Lower leg skin (tissue), 4 donors: ENCODE measurements around the gene FAM217A. TPM values are rescaled to one million over a fixed set of nuclear protein-coding genes. Genes with fewer than 3 reads are reported as not detected.

Experiments
- DNase-seq, 2 donors: peaks; one replicate each; pipeline ENCODE4 v3.0.0-alpha.2; 2019; ENCODE audit warnings: low spot score in 2 of 2
- H3K4me3 ChIP-seq: fragments of 200-600 bp; sonication (generic); 2 replicates; pipeline ENCODE4 v1.5.1; 2017; ENCODE audit warnings: mild to moderate bottlenecking, low read depth; ENCODE audit not compliant: poor library complexity, severe bottlenecking
- POLR2A ChIP-seq, 2 donors: fragments of 450-650 bp; IDR thresholded peaks; one replicate each; pipeline ENCODE4 v1.6.1; 2016 to 2017; ENCODE audit warnings: antibody characterized with exemption in 2 of 2, mild to moderate bottlenecking in 1 of 2, moderate library complexity in 1 of 2
- WGBS, 2 donors: methylation state at CpG; one replicate each; pipeline ENCODE4 v1.1.5; 2018; 5-methylcytosine and 5-hydroxymethylcytosine counted together
- intact Hi-C: fragments of 100-400 bp; cut with DNase I; formaldehyde crosslinking; loops from one replicate; pipeline ENCODE4 v1.15.0; 2023; ENCODE audit warnings: low total_unique reads
- total RNA-seq, 4 donors: library from RNA; depleted of rRNA; stranded (reverse); fragments of >200 nt; gene quantifications; one replicate each; pipeline ENCODE4 v1.1.0, GENCODE V29; 2016
- TF ChIP-seq, protein P1 (sequence below), 3 donors: fragments of 450-650 bp; IDR thresholded peaks; one replicate each; pipeline ENCODE4 v1.5.1; 2016; ENCODE audit warnings: antibody characterized with exemption in 3 of 3, mild to moderate bottlenecking in 3 of 3, moderate library complexity in 2 of 3

Gene FAM217A
- total RNA-seq, 4 donors from 2014 or later, result not detected

DNA sequence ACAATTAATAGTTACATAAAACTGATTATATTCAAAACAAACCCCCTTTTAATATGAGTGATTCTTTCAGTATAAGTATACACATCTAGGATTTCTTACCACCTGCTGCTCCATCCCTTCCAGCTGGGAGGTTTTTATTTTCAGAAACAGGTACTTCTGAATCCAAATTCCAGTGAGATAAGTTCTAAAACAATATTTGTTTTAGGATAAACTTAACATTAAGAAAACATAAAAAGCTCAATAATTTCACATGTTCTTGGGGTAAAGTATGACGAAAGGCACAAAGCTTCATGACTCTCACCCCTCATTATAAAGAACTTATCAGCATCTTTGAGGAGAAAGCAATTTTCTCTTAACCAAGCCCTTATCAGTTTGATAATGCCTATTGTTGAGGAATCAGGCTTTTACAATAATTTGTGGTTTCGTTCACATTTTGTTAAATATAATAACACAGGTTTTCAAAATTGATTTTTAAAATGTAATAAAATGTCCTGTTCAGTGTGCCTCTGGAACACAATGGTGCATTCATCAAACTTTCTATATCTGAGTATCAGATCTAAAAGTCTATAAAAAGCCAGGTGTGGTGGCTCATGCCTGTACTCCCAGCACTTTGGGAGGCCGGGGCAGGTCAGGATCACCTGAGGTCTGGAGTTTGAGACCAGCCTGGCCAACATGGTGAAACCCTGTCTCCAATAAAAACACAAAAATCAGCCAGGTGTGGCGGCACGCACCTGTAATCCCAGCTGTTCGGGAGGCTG lies 4.3 kb downstream of the FAM217A start:
- no peak for TF ChIP-seq POLR2A (IDR thresholded peaks at IDR 0.05)
- TF ChIP-seq, protein P1, sequence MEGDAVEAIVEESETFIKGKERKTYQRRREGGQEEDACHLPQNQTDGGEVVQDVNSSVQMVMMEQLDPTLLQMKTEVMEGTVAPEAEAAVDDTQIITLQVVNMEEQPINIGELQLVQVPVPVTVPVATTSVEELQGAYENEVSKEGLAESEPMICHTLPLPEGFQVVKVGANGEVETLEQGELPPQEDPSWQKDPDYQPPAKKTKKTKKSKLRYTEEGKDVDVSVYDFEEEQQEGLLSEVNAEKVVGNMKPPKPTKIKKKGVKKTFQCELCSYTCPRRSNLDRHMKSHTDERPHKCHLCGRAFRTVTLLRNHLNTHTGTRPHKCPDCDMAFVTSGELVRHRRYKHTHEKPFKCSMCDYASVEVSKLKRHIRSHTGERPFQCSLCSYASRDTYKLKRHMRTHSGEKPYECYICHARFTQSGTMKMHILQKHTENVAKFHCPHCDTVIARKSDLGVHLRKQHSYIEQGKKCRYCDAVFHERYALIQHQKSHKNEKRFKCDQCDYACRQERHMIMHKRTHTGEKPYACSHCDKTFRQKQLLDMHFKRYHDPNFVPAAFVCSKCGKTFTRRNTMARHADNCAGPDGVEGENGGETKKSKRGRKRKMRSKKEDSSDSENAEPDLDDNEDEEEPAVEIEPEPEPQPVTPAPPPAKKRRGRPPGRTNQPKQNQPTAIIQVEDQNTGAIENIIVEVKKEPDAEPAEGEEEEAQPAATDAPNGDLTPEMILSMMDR (IDR thresholded peaks at IDR 0.05), result no peak
- WGBS, 2 donors, result 77 to 81% methylated on average over 6 of the region's 6 CpGs

DNA sequence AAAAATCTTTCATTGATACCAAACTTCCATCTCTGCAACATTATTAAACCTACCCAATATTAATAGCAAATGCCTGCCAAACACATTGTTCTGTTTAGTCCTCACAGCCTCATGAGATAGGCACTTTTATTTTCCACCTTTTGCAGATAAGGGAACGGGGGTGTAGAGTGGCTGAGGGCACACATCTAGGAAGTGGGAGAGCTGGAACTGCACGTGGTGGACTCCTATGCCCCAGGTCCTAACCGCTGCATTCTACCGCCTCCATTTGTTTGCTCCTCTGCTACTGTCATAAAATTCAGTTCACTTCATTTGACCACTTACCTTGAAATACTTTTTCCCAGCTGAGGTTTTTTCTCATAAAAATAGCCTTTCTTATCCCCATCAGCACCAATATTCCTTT lies 7.6 kb downstream of the FAM217A start:
- no peak overlapping the region for H3K4me3 ChIP-seq
- intact Hi-C loops, result no loop called here
- no peak for DNase-seq
- no peak for TF ChIP-seq POLR2A (IDR thresholded peaks at IDR 0.05)
- TF ChIP-seq, protein P1 (IDR thresholded peaks at IDR 0.05), result no peak
- WGBS, 2 donors, result 64 to 66% methylated on average over 4 of the region's 4 CpGs

More for the DNA sequence above, 4.3 kb downstream of the FAM217A start:
- H3K4me3 ChIP-seq, result no peak overlapping the region
- no peak for DNase-seq
- intact Hi-C loops, result no loop called here

DNA sequence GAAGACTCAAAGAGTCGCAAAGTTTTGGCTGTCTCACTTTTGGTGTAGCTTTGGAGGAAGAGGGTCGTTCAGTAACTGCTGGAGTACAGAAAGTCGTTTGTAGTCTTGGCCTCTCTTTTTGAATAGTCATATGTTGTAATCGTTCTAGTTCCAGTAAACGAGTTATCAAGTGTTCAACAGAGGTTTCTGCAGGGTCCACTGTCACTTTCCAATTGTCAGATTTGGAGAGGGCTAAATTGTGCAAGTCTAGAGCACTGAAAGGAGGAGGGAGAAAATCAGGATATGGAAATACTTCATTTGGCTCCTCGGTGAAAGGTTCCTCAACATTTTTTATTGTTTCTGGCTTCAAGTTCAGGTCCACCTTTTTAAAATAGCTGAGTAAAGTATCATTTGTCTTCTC lies 9.7 kb downstream of the FAM217A start:
- no peak overlapping the region for H3K4me3 ChIP-seq
- TF ChIP-seq, protein P1 (IDR thresholded peaks at IDR 0.05), result no peak
- TF ChIP-seq POLR2A (IDR thresholded peaks at IDR 0.05), result no peak
- no peak for DNase-seq
- intact Hi-C loops, result no loop called here
- WGBS, 2 donors, result 77% methylated on average over 6 of the region's 6 CpGs

DNA sequence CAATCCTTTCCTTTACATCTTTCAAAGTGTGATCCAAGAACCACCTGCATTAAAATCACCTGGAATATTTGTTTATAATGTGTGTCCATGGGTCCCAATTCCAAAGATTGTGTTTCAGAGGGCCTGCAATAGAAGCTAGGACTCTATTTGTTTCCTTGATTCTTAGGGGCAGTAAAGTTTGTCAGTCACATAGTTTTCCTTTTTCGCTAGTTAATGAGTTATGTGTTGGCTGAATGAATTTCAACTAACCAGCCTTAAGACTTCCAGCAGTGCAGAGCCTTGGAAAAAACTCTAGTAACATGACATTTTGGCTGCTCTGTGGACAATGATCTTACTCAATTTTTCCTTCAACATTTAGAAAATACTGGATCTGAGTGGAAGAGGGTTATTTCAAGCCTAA lies 11.3 kb downstream of the FAM217A start:
- no peak for DNase-seq
- H3K4me3 ChIP-seq, result no peak overlapping the region
- intact Hi-C loops, result no loop called here
- TF ChIP-seq, protein P1 (IDR thresholded peaks at IDR 0.05), result no peak
- TF ChIP-seq POLR2A (IDR thresholded peaks at IDR 0.05), result no peak
- WGBS, 2 donors, result 74 to 76% methylated on average over 1 of the region's 1 CpG

DNA sequence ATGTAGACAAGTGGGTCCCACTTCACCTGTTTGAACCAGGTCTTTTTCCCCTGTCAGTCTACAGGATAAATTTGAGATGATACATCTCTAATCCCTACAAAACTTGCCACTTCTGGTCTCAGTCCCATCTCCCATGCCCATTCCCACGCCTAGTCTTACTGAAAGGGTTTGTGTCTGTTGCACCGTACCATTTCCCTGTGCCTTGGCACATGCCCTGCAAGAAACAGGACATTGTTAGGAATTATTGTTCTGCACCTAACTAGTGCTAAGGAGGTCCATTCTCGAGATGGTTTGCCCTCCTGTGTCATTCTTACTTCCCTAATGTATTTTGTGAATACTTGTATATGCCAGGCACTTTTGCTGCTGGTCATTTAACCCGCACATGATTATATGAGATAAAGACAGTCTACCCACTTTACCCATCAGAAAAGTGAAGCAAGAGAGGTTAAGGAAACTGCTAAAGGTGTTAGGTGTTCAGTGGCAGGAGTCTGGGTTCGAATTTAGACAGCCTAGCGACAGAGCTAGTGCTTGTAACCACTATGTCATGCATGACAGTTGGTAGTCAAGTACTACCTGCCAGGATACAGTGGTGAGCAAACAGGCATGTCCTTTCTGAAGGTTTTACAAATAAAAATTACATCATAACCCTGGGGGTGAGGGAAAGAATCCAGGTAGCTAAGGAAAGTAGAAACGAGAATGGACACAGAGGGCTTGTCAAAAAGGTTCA lies 12.7 kb downstream of the FAM217A start:
- no peak overlapping the region for H3K4me3 ChIP-seq
- 70 to 80% methylated on average over 7 of the region's 7 CpGs for WGBS, 2 donors
- TF ChIP-seq POLR2A (IDR thresholded peaks at IDR 0.05), result no peak
- TF ChIP-seq, protein P1 (IDR thresholded peaks at IDR 0.05), result no peak
- no peak for DNase-seq
- intact Hi-C loops, result no loop called here
